HK-2 (cell line): ENCODE measurements around the gene ETFRF1.

Source experiments
- DNase-seq: peaks from one replicate; pipeline ENCODE4 v3.0.0-alpha.2; 2018; ENCODE audit not compliant: unreplicated experiment

Gene ETFRF1

GRCh38 chr12:25213338-25213737 lies 18.3 kb downstream of the ETFRF1 start:
- DNase-seq, result no peak

GRCh38 chr12:25236190-25236589 lies 41.2 kb downstream of the ETFRF1 start:
- DNase-seq, result no peak

GRCh38 chr12:25236626-25237025 lies 41.6 kb downstream of the ETFRF1 start:
- DNase-seq, result no peak

- DNase-seq, result no peak
These were observed 46.4 kb downstream of the ETFRF1 start for GRCh38 chr12:25241167-25242020.

GRCh38 chr12:25242981-25243679 lies 48.1 kb downstream of the ETFRF1 start:
- DNase-seq, result no peak

- no peak for DNase-seq
These were observed 48.6 kb downstream of the ETFRF1 start for GRCh38 chr12:25243680-25243990.

- no peak for DNase-seq
These were observed 50.5 kb downstream of the ETFRF1 start for GRCh38 chr12:25245491-25245890.

- DNase-seq, result no peak
These were observed 53.1 kb downstream of the ETFRF1 start for GRCh38 chr12:25248137-25248536.

- DNase-seq, result no peak
These were observed 53.7 kb downstream of the ETFRF1 start for GRCh38 chr12:25248732-25249131.

GRCh38 chr12:25249931-25250738 lies 55.1 kb downstream of the ETFRF1 start:
- DNase-seq, result peak; percentile 54

- peak; percentile 95 for DNase-seq
These were observed 56.0 kb downstream of the ETFRF1 start, which contains the start of gene KRAS for GRCh38 chr12:25250744-25251730. KRAS (minus strand) TSS chr12:25250929.

- DNase-seq, result no peak
These were observed 56.7 kb downstream of the ETFRF1 start for GRCh38 chr12:25251769-25252168.

GRCh38 chr12:25252946-25253345 lies 57.9 kb downstream of the ETFRF1 start:
- no peak for DNase-seq

GRCh38 chr12:25253371-25254068 lies 58.5 kb downstream of the ETFRF1 start:
- no peak for DNase-seq

GRCh38 chr12:25254271-25254880 lies 59.3 kb downstream of the ETFRF1 start:
- no peak for DNase-seq
